MM.1S (cell line): ENCODE results near the gene GPR161.

Experiments used
- CTCF ChIP-seq: fragments of 300-600 bp; sonication (generic); IDR thresholded peaks from 2 replicates; pipeline ENCODE4 v1.5.1; 2016; ENCODE audit warnings: antibody characterized with exemption, low read length, mixed read lengths
- EZH2 ChIP-seq: fragments of 300-600 bp; sonication (generic); optimal IDR thresholded peaks from 2 replicates; pipeline ENCODE3; 2017; ENCODE audit warnings: low read depth, mild to moderate bottlenecking, antibody characterized with exemption, low read length, mixed read lengths
- EZH2phosphoT487 ChIP-seq: fragments of 300-600 bp; sonication (generic); IDR thresholded peaks from 2 replicates; pipeline ENCODE4 v1.6.1; 2018; ENCODE audit warnings: antibody characterized with exemption, low read length

DNA sequence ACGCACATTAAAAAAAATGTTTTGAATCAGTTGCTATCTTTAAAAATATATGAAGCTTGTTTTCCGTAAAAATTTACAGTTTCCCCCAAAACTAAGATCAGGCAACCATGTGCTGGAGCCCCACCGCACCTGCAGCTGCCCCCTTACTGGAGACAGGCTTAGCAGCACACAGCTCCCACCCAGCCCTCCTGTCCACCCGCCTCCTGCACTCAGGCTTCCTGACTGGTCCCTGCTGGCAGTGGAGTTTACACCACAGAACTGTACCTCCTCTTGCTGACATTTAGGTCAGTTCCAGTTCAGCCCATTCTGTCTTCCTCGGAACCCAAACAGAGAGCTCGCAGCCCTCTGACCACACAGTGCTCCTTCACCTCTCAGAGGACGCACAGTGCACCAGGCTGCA lies 2.1 kb downstream of the GPR161 start:
- TF ChIP-seq CTCF (no peak), EZH2 (no peak), EZH2phosphoT487 (no peak)
